GM21723 (cell line): Measurements from ENCODE around the gene CPE.
"Not testable (repeated sequence)": the region's sequence is repeated elsewhere in the genome, so short reads cannot be mapped to it uniquely, and the experiment has no call there.

Experiments
- ATAC-seq: cut with Tn5 transposase; IDR thresholded peaks from one replicate; pipeline ENCODE4 v1.9.1; 2021; ENCODE audit warnings: mild to moderate bottlenecking, moderate library complexity; ENCODE audit not compliant: unreplicated experiment

The CPE gene

GRCh38 chr4:165378745-165379677, at the start of gene CPE:
CPE (plus strand) TSS chr4:165379008; CDS start chr4:165379222, 214 bp downstream.
- peak; percentile 92 for ATAC-seq

- no peak for ATAC-seq
Observed at GRCh38 chr4:165330071-165330470, 48.7 kb upstream of the CPE start.

- ATAC-seq: no peak
Observed at GRCh38 chr4:165330666-165331065, 48.1 kb upstream of the CPE start.

- no peak for ATAC-seq
Observed at GRCh38 chr4:165331359-165331758, 47.4 kb upstream of the CPE start.

- no peak for ATAC-seq
Observed at GRCh38 chr4:165331823-165332222, 47.0 kb upstream of the CPE start.

- no peak for ATAC-seq
Observed at GRCh38 chr4:165332502-165332901, 46.3 kb upstream of the CPE start.

- ATAC-seq: no peak
Observed at GRCh38 chr4:165335163-165335703, 43.6 kb upstream of the CPE start.

GRCh38 chr4:165336743-165337142, 42.1 kb upstream of the CPE start:
- ATAC-seq: no peak

- not testable (repeated sequence) for ATAC-seq
Observed at GRCh38 chr4:165342340-165342739, 36.5 kb upstream of the CPE start.

GRCh38 chr4:165343353-165344191, 35.2 kb upstream of the CPE start:
- ATAC-seq: peak; percentile 45

GRCh38 chr4:165345666-165346417, 33.0 kb upstream of the CPE start:
- ATAC-seq: no peak

GRCh38 chr4:165347647-165348569, 30.9 kb upstream of the CPE start:
- ATAC-seq: no peak

- no peak for ATAC-seq
Observed at GRCh38 chr4:165351359-165352130, 27.3 kb upstream of the CPE start.

- peak; percentile 84 for ATAC-seq
Observed at GRCh38 chr4:165355900-165356300, 22.9 kb upstream of the CPE start.

GRCh38 chr4:165359506-165359905, 19.3 kb upstream of the CPE start:
- ATAC-seq: no peak

GRCh38 chr4:165360041-165360695, 18.6 kb upstream of the CPE start:
- no peak for ATAC-seq

GRCh38 chr4:165360985-165361670, 17.7 kb upstream of the CPE start:
- ATAC-seq: no peak

GRCh38 chr4:165361810-165362209, 17.0 kb upstream of the CPE start:
- ATAC-seq: no peak
